SK-N-MC (cell line): ENCODE results near the gene COL18A1.

Source experiments
- DNase-seq: peaks from one replicate; pipeline ENCODE4 v3.0.0-alpha.2; 2011; ENCODE audit warnings: low read depth, low spot score
- H3K27ac ChIP-seq: fragments of 200-600 bp; sonication (generic); 2 replicates; pipeline ENCODE4 v1.5.1; 2016; ENCODE audit warnings: mixed run types
- H3K36me3 ChIP-seq: fragments of 200-600 bp; sonication (generic); 2 replicates; pipeline ENCODE4 v1.6.1; 2017; ENCODE audit warnings: antibody characterized with exemption, low read length, mixed read lengths; ENCODE audit not compliant: insufficient read depth
- H3K4me3 ChIP-seq: fragments of 200-600 bp; sonication (generic); 2 replicates; pipeline ENCODE4 v1.5.1; 2016
- H3K9ac ChIP-seq: fragments of 200-600 bp; sonication (generic); 2 replicates; pipeline ENCODE4 v1.8.0; 2017; ENCODE audit warnings: mixed run types, mixed read lengths; ENCODE audit not compliant: insufficient read length
- H3K9me3 ChIP-seq: fragments of 200-600 bp; sonication (generic); 2 replicates; pipeline ENCODE4 v1.6.1; 2017; ENCODE audit warnings: low read depth, mild to moderate bottlenecking, antibody characterized with exemption, low read length, moderate library complexity, mixed read lengths
- EZH2 ChIP-seq: fragments of 200-600 bp; sonication (generic); IDR thresholded peaks from one replicate; pipeline ENCODE4 v1.6.1; 2017; ENCODE audit warnings: antibody characterized with exemption
- FOXP2 ChIP-seq: optimal IDR thresholded peaks from 2 replicates; pipeline ENCODE3; 2011; ENCODE audit warnings: mild to moderate bottlenecking, moderate library complexity; ENCODE audit not compliant: insufficient read depth; ENCODE audit errors: extremely low read length, control extremely low read depth
- POLR2AphosphoS5 ChIP-seq: IDR thresholded peaks from 2 replicates; pipeline ENCODE4 v1.6.1; 2012; ENCODE audit warnings: mild to moderate bottlenecking, low read depth, low read length, borderline replicate concordance

Gene COL18A1

GRCh38 chr21:45421846-45422775 lies 17.1 kb downstream of the COL18A1 start:
- no peak for TF ChIP-seq EZH2
- no peak for TF ChIP-seq POLR2AphosphoS5
- TF ChIP-seq FOXP2, result no peak
- H3K9me3 ChIP-seq, result no peaks in the 10 kb centered on the region
- H3K4me3 ChIP-seq, result no peak overlapping the region
- no peaks in the 10 kb centered on the region for H3K36me3 ChIP-seq
- no peak for DNase-seq
- H3K9ac ChIP-seq, result no peak overlapping the region
- H3K27ac ChIP-seq, result no peak overlapping the region

- Histone ChIP-seq H3K4me3 (no peak overlapping the region), H3K27ac (no peak overlapping the region), H3K9ac (no peak overlapping the region), H3K9me3 (no peaks in the 10 kb centered on the region), H3K36me3 (no peaks in the 10 kb centered on the region)
- no peak for DNase-seq
- TF ChIP-seq POLR2AphosphoS5, result no peak
Measured at GRCh38 chr21:45423201-45423955, 18.4 kb downstream of the COL18A1 start.

GRCh38 chr21:45423968-45424853 lies 19.2 kb downstream of the COL18A1 start:
- no peaks in the 10 kb centered on the region for H3K9me3 ChIP-seq
- H3K27ac ChIP-seq, result no peak overlapping the region
- TF ChIP-seq EZH2 (no peak), POLR2AphosphoS5 (no peak), FOXP2 (no peak)
- no peak for DNase-seq
- no peak overlapping the region for H3K4me3 ChIP-seq
- no peak overlapping the region for H3K9ac ChIP-seq
- H3K36me3 ChIP-seq, result no peaks in the 10 kb centered on the region

DNA sequence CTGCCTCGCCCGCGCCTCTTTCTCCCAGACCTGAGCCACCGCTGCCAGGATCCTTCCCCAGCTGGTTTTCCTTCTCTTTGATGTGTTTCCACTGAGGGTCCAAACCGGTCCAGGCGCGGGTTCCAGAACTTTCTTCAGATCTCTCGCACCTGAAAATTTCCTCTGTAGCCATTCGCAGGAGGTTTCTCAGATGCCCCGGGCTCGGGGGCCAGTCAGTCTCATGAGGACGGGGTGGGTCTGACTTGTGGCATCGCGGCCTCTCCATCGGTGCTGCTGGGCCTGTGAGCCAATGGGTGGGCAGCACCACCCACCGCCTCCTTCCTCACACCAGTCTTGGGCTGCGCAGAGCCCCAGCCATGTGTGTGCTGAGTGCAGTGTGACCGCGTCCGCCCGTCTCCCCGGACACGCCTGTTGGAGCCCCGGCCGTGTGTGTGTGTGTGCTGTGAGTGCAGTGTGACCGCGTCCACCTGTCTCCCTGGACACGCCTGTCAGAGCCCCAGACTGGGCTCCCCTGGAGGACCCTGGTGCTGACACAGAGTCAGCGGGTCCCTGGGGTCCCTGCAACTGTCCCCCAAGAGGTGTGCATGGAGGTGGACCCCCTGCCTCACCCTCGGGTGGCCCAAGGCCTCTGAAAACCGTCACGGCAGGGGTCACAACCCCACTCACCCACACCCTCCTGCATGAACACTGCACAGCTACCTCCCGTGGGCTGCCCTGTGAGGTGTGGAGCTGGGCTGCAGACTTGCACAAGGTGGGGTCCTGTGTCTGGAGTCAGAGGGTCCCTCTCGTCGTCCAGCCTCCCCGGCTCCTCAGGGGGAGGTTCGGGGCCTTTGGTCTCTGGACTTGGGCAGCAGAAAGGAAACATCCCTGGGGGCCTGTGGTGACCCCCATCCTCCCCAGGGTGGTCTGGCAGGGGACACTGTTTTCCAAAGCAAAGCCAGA lies 20.2 kb downstream of the COL18A1 start:
- Histone ChIP-seq H3K4me3 (no peak overlapping the region), H3K36me3 (no peaks in the 10 kb centered on the region), H3K9ac (no peak overlapping the region), H3K9me3 (no peaks in the 10 kb centered on the region), H3K27ac (no peak overlapping the region)
- TF ChIP-seq EZH2, result no peak
- no peak for TF ChIP-seq FOXP2
- no peak for TF ChIP-seq POLR2AphosphoS5
- DNase-seq, result no peak

- DNase-seq, result no peak
- no peaks in the 10 kb centered on the region for H3K9me3 ChIP-seq
- H3K27ac ChIP-seq, result no peak overlapping the region
- H3K4me3 ChIP-seq, result no peak overlapping the region
- H3K36me3 ChIP-seq, result no peaks in the 10 kb centered on the region
- TF ChIP-seq FOXP2 (no peak), EZH2 (no peak), POLR2AphosphoS5 (no peak)
- no peak overlapping the region for H3K9ac ChIP-seq
Measured at GRCh38 chr21:45427331-45428271, 22.6 kb downstream of the COL18A1 start.

- no peak overlapping the region for H3K27ac ChIP-seq
- H3K4me3 ChIP-seq, result no peak overlapping the region
- H3K36me3 ChIP-seq, result no peaks in the 10 kb centered on the region
- H3K9me3 ChIP-seq, result no peaks in the 10 kb centered on the region
- no peak overlapping the region for H3K9ac ChIP-seq
- TF ChIP-seq EZH2, result no peak
- no peak for TF ChIP-seq FOXP2
- TF ChIP-seq POLR2AphosphoS5, result no peak
- DNase-seq, result no peak
Measured at GRCh38 chr21:45428534-45428933, 23.6 kb downstream of the COL18A1 start.
